Loucy (cell line): Measurements from ENCODE around the gene KCTD13.

Source experiments
- H2AFZ ChIP-seq: fragments of 200-600 bp; sonication (generic); 2 replicates; pipeline ENCODE4 v1.6.0; 2016; ENCODE audit warnings: antibody characterized with exemption, mild to moderate bottlenecking, low read length, moderate library complexity
- H3F3A ChIP-seq: fragments of 200-600 bp; 2 replicates; pipeline ENCODE4 v1.6.0; 2016; ENCODE audit warnings: antibody characterized with exemption, low read depth, mild to moderate bottlenecking
- H3K27me3 ChIP-seq: fragments of 200-600 bp; sonication (generic); 2 replicates; pipeline ENCODE4 v1.6.1; 2014; ENCODE audit warnings: low read length, mild to moderate bottlenecking; ENCODE audit not compliant: insufficient read depth, poor library complexity, severe bottlenecking
- H3K36me3 ChIP-seq: fragments of 200-600 bp; sonication (generic); 2 replicates; pipeline ENCODE4 v1.6.1; 2016; ENCODE audit warnings: low read length; ENCODE audit not compliant: insufficient read depth
- H3K4me1 ChIP-seq: fragments of 200-600 bp; sonication (generic); 2 replicates; pipeline ENCODE4 v1.5.1; 2014; ENCODE audit warnings: low read length, mild to moderate bottlenecking; ENCODE audit not compliant: insufficient read depth, poor library complexity, severe bottlenecking
- H3K4me2 ChIP-seq: fragments of 200-600 bp; sonication (generic); 2 replicates; pipeline ENCODE4 v1.6.0; 2014; ENCODE audit warnings: antibody characterized with exemption, low read length, low read depth, mild to moderate bottlenecking; ENCODE audit not compliant: poor library complexity, severe bottlenecking
- H3K4me3 ChIP-seq: fragments of 200-600 bp; sonication (generic); 2 replicates; pipeline ENCODE4 v1.5.1; 2014; ENCODE audit warnings: low read length, mild to moderate bottlenecking, mixed read lengths; ENCODE audit not compliant: poor library complexity, severe bottlenecking
- H3K79me2 ChIP-seq: fragments of 200-600 bp; sonication (generic); 2 replicates; pipeline ENCODE4 v1.6.1; 2014; ENCODE audit warnings: low read length; ENCODE audit not compliant: insufficient read depth
- H3K9ac ChIP-seq: fragments of 200-600 bp; sonication (generic); 2 replicates; pipeline ENCODE4 v1.6.0; 2014; ENCODE audit warnings: mild to moderate bottlenecking, low read depth, low read length, moderate library complexity; ENCODE audit not compliant: poor library complexity, severe bottlenecking
- H3K9me2 ChIP-seq: fragments of 200-600 bp; sonication (generic); replicated peaks from 2 replicates; pipeline ENCODE4 v1.6.1; 2016; ENCODE audit warnings: low read depth, low read length, mixed read lengths
- H3K9me3 ChIP-seq: fragments of 200-600 bp; sonication (generic); 2 replicates; pipeline ENCODE4 v1.6.1; 2014; ENCODE audit warnings: mild to moderate bottlenecking, antibody characterized with exemption, low read length, low read depth; ENCODE audit not compliant: insufficient read depth
- H4K20me1 ChIP-seq: fragments of 200-600 bp; sonication (generic); 2 replicates; pipeline ENCODE4 v1.6.0; 2014; ENCODE audit warnings: antibody characterized with exemption, low read length, mild to moderate bottlenecking; ENCODE audit not compliant: insufficient read depth, poor library complexity, severe bottlenecking
- CTCF ChIP-seq: fragments of 200-600 bp; sonication (generic); conservative IDR thresholded peaks from 2 replicates; pipeline ENCODE4 v1.5.1; 2014; ENCODE audit warnings: mild to moderate bottlenecking, antibody characterized with exemption, low read length
- EZH2phosphoT487 ChIP-seq: fragments of 200-600 bp; IDR thresholded peaks from 2 replicates; pipeline ENCODE4 v1.6.1; 2018; ENCODE audit warnings: antibody characterized with exemption, mild to moderate bottlenecking, moderate library complexity, borderline replicate concordance

KCTD13 gene

GRCh38 chr16:29950806-29951461, 24.9 kb upstream of the KCTD13 start:
- no peak for TF ChIP-seq CTCF
- no peak for TF ChIP-seq EZH2phosphoT487
- H3K27me3 ChIP-seq = no peaks in the 10 kb centered on the region

GRCh38 chr16:29947897-29948296, 21.9 kb upstream of the KCTD13 start:
- H3K9me2 ChIP-seq = no peaks in the 10 kb centered on the region
- H3K79me2 ChIP-seq = no peaks in the 10 kb centered on the region
- H3K9ac ChIP-seq = no peak overlapping the region
- H3K36me3 ChIP-seq = no peaks in the 10 kb centered on the region
- no peak overlapping the region for H3K4me3 ChIP-seq
- H2AFZ ChIP-seq = no peak overlapping the region
- H4K20me1 ChIP-seq = no peaks in the 10 kb centered on the region
- H3K4me2 ChIP-seq = no peak overlapping the region
- peaks cover 11% of the 10 kb centered on the region for H3K4me1 ChIP-seq
- no peaks in the 10 kb centered on the region for H3K27me3 ChIP-seq
- TF ChIP-seq EZH2phosphoT487 (no peak), CTCF (no peak)
- no peaks in the 10 kb centered on the region for H3F3A ChIP-seq
- H3K9me3 ChIP-seq = no peaks in the 10 kb centered on the region; the same call in 1 of the 2 replicates

More at GRCh38 chr16:29950806-29951461, 24.9 kb upstream of the KCTD13 start:
- no peaks in the 10 kb centered on the region for H3K4me1 ChIP-seq
- no peaks in the 10 kb centered on the region for H3K36me3 ChIP-seq
- no peak overlapping the region for H3K9ac ChIP-seq
- no peak overlapping the region for H3K4me2 ChIP-seq
- H3K79me2 ChIP-seq = no peaks in the 10 kb centered on the region
- no peaks in the 10 kb centered on the region for H3F3A ChIP-seq
- no peaks in the 10 kb centered on the region for H4K20me1 ChIP-seq
- no peaks in the 10 kb centered on the region; the same call in 1 of the 2 replicates for H3K9me3 ChIP-seq
- no peak overlapping the region for H2AFZ ChIP-seq
- no peaks in the 10 kb centered on the region for H3K9me2 ChIP-seq
- H3K4me3 ChIP-seq = no peak overlapping the region

GRCh38 chr16:29943846-29944799, 18.1 kb upstream of the KCTD13 start:
- Histone ChIP-seq H3K9me2 (no peaks in the 10 kb centered on the region), H3K4me1 (peaks cover 11% of the 10 kb centered on the region), H3K9ac (peak overlapping the region; percentile 27), H3K79me2 (no peaks in the 10 kb centered on the region), H3K9me3 (no peaks in the 10 kb centered on the region), H3K4me3 (no peak overlapping the region), H4K20me1 (no peaks in the 10 kb centered on the region), H3K27me3 (no peaks in the 10 kb centered on the region), H3F3A (no peaks in the 10 kb centered on the region), H3K4me2 (no peak overlapping the region), H3K36me3 (no peaks in the 10 kb centered on the region), H2AFZ (no peak overlapping the region)
- TF ChIP-seq CTCF = peak; percentile 40
- TF ChIP-seq EZH2phosphoT487 = no peak
